GM12878 (cell line): ENCODE measurements around the gene PRKCD. TPM values are rescaled to one million over a fixed set of nuclear protein-coding genes. Genes with fewer than 3 reads are reported as not detected.

Experiments used
- ATAC-seq: fragments of 200-7000 bp; cut with Tn5 transposase; 3 replicates; pipeline ENCODE4 v1.9.1; 2020; ENCODE audit warnings: mild to moderate bottlenecking, moderate library complexity
- BruUV-seq: library from RNA; stranded (reverse); fragments of 400-500 nt; replicated peaks from 2 replicates; lab custom pipeline; 2021; lab: Mats Ljungman, UMichigan
- CTCF ChIA-PET: fragments of 300-600 bp; sonication (Branson Sonifier 250); formaldehyde crosslinking; extraction: SDS; loops from one replicate; lab custom pipeline; 2021; ENCODE audit warnings: inconsistent platforms; lab: Yijun Ruan, JAX
- POLR2A ChIA-PET: fragments of 350-600 bp; formaldehyde crosslinking; extraction: SDS; loops from one replicate; lab custom pipeline; 2021; ENCODE audit warnings: inconsistent platforms; lab: Charles Lee
- RAD21 ChIA-PET: fragments of 300-600 bp; sonication (Branson Sonifier 250); formaldehyde crosslinking; loops from one replicate; lab custom pipeline; 2023; ENCODE audit warnings: antibody characterized with exemption; ENCODE audit not compliant: unreplicated experiment; lab: Charles Lee
- SMC1A ChIA-PET: fragments of 300-600 bp; sonication (Branson Sonifier 250); formaldehyde crosslinking; loops from one replicate; lab custom pipeline; 2023; ENCODE audit not compliant: unreplicated experiment, uncharacterized antibody; lab: Charles Lee
- DNase-seq: peaks from one replicate; pipeline ENCODE4 v3.0.0-alpha.2; 2011; ENCODE audit warnings: low read depth, low spot score
- FAIRE-seq: peaks from 3 replicates; lab custom pipeline; 2011; peaks lifted over from hg19 to GRCh38; lab: Jason Lieb, UNC
- H2AFZ ChIP-seq: 2 replicates; pipeline ENCODE4 v1.6.0; 2011; ENCODE audit warnings: low read depth, low read length, control low read depth; ENCODE audit not compliant: control insufficient read depth
- H3K27ac ChIP-seq: 2 replicates; pipeline ENCODE4 v1.5.1; 2011; ENCODE audit warnings: control low read depth; ENCODE audit not compliant: control insufficient read depth, insufficient read depth
- H3K27me3 ChIP-seq, 2 experiments: replicated peaks in 1 of 2; 2 replicates each; pipeline versions ENCODE4 v1.6.0 to v1.6.1; 2011; ENCODE audit warnings: low read length in 1 of 2; ENCODE audit not compliant: control insufficient read depth in 2 of 2, insufficient read depth in 2 of 2
- H3K36me3 ChIP-seq, 2 experiments: 2 replicates each; pipeline ENCODE4 v1.5.1; 2011; ENCODE audit warnings: low read length in 1 of 2; ENCODE audit not compliant: control insufficient read depth in 2 of 2, insufficient read depth in 2 of 2
- H3K4me1 ChIP-seq: 2 replicates; pipeline ENCODE4 v1.6.1; 2011; ENCODE audit warnings: mild to moderate bottlenecking, low read length, moderate library complexity, mixed read lengths; ENCODE audit not compliant: control insufficient read depth, insufficient read depth
- H3K4me2 ChIP-seq: 2 replicates; pipeline ENCODE4 v1.6.0; 2011; ENCODE audit warnings: control low read depth; ENCODE audit not compliant: control insufficient read depth, insufficient read depth
- H3K4me3 ChIP-seq: fragments of 200-600 bp; sonication (generic); 2 replicates; pipeline ENCODE4 v1.5.1; 2016
- H3K79me2 ChIP-seq: 2 replicates; pipeline ENCODE4 v1.6.0; 2011; ENCODE audit warnings: low read length; ENCODE audit not compliant: control insufficient read depth, insufficient read depth
- H3K9ac ChIP-seq: 2 replicates; pipeline ENCODE4 v1.8.0; 2011; ENCODE audit warnings: low read length, control low read depth, mixed read lengths; ENCODE audit not compliant: control insufficient read depth, insufficient read depth
- H3K9me3 ChIP-seq: replicated peaks from 3 replicates; pipeline ENCODE4 v1.5.1; 2011; ENCODE audit warnings: mild to moderate bottlenecking, low read length; ENCODE audit not compliant: control insufficient read depth, insufficient read depth
- H4K20me1 ChIP-seq: 2 replicates; pipeline ENCODE4 v1.6.0; 2011; ENCODE audit not compliant: control insufficient read depth, insufficient read depth
- ASH2L ChIP-seq: fragments of 300-600, 200-600 bp; sonication (generic); IDR thresholded peaks from 2 replicates; pipeline ENCODE4 v1.6.1; 2017; ENCODE audit warnings: low read depth, mild to moderate bottlenecking, borderline replicate concordance
- BCL3 ChIP-seq: IDR thresholded peaks from 2 replicates; pipeline ENCODE4 v1.6.1; 2011; ENCODE audit warnings: borderline replicate concordance, low read depth, mild to moderate bottlenecking, moderate library complexity, low read length; ENCODE audit not compliant: insufficient read depth, poor library complexity, severe bottlenecking
- HDGF ChIP-seq: fragments of 450-650 bp; IDR thresholded peaks from 2 replicates; pipeline ENCODE4 v1.6.1; 2016; ENCODE audit warnings: antibody characterized with exemption
- IKZF1 ChIP-seq: fragments of 450-650 bp; conservative IDR thresholded peaks from 2 replicates; pipeline ENCODE4 v1.6.1; 2017; ENCODE audit warnings: antibody characterized with exemption, mild to moderate bottlenecking
- MYC ChIP-seq: IDR thresholded peaks from 2 replicates; pipeline ENCODE4 v1.6.1; 2011; ENCODE audit warnings: mild to moderate bottlenecking, low read length, moderate library complexity, inconsistent platforms; ENCODE audit not compliant: insufficient read depth, insufficient replicate concordance, insufficient read length, severe bottlenecking
- NFIC ChIP-seq: IDR thresholded peaks from 2 replicates; pipeline ENCODE4 v1.6.1; 2012; ENCODE audit warnings: low read depth, mild to moderate bottlenecking, inconsistent platforms, low read length, moderate library complexity
- PBX3 ChIP-seq: IDR thresholded peaks from 2 replicates; pipeline ENCODE4 v1.6.1; 2011; ENCODE audit warnings: mild to moderate bottlenecking, low read depth, low read length, moderate library complexity; ENCODE audit not compliant: insufficient replicate concordance
- POLR2AphosphoS5 ChIP-seq: IDR thresholded peaks from 2 replicates; pipeline ENCODE4 v1.6.1; 2011; ENCODE audit warnings: mild to moderate bottlenecking, low read length, inconsistent platforms
- PRDM15 ChIP-seq: fragments of 450-650 bp; formaldehyde crosslinking; IDR thresholded peaks from 2 replicates; pipeline ENCODE4 v1.4.0; 2020; ENCODE audit warnings: mild to moderate bottlenecking, moderate library complexity
- RELA ChIP-seq: fragments of 450-650 bp; IDR thresholded peaks from 2 replicates; pipeline ENCODE4 v1.8.0; 2014; ENCODE audit warnings: borderline replicate concordance; ENCODE audit not compliant: partially characterized antibody
- SRF ChIP-seq, 2 experiments: IDR thresholded peaks; 2 replicates each; pipeline ENCODE4 v1.6.1; 2011; ENCODE audit warnings: low read depth in 2 of 2, low read length in 2 of 2, mild to moderate bottlenecking in 1 of 2, moderate library complexity in 1 of 2
- STAT3 ChIP-seq: IDR thresholded peaks from 2 replicates; pipeline ENCODE4 v1.6.1; 2011; ENCODE audit warnings: low read depth, low read length, improper control_type of control experiment
- WGBS: methylation state at CpG from one replicate; pipeline ENCODE4 v1.1.6; 2016; ENCODE audit warnings: low lambda C conversion rate; ENCODE audit not compliant: insufficient replicate concordance, insufficient coverage; ENCODE audit errors: missing lambda C conversion rate; 5-methylcytosine and 5-hydroxymethylcytosine counted together
- in situ Hi-C: fragments of 300-500 bp; cut with MboI; formaldehyde crosslinking; loops from 9 replicates; pipeline ENCODE4 v1.14.3; 2018; ENCODE audit warnings: mixed read lengths
- intact Hi-C: fragments of 100-400 bp; cut with micrococcal nuclease; formaldehyde crosslinking; loops from one replicate; pipeline ENCODE4 v1.14.2; 2022; ENCODE audit not compliant: unreplicated experiment
- polyA plus RNA-seq, 11 experiments: library from polyadenylated mRNA; depleted of rRNA in 4 of 11; unstranded in 6 of 11; stranded (reverse) in 5 of 11; fragments of >200 nt; fragmentation: Nextera tagmentation in 4 of 11; fragmentation: Illumina TruSeq in 1 of 11; extraction: Ambion mirVana in 4 of 11; extraction: Trizol in 1 of 11; gene quantifications; 1 replicate in 1 of 11; 2 replicates in 10 of 11; pipeline versions ENCODE4 v1.2.1 to v1.2.3, GENCODE V29; 2011 to 2016; ENCODE audit warnings: inconsistent platforms in 2 of 11, missing spikeins in 2 of 11, low read depth in 1 of 11
- total RNA-seq, 4 experiments: library from RNA; depleted of rRNA in 3 of 4; stranded (reverse); fragments of >200 nt in 3 of 4; fragmentation: Illumina TruSeq in 1 of 4; extraction: Trizol in 1 of 4; gene quantifications; 2 replicates each; pipeline versions ENCODE4 v1.2.1 to v1.2.3, GENCODE V29; 2013 to 2021

Gene PRKCD
- total and polyA plus RNA-seq, 10 of the 15 experiments (the other 5 are each of a cell fraction or from before 2014, with no cell fraction given), result 10.0 to 114 (median 42.4) TPM

- DNase-seq (no peak), ATAC-seq (no peak; the same call in 2 of the 3 replicates), FAIRE-seq (no peak)
- WGBS, result 57% methylated on average over 6 of the region's 6 CpGs
- peaks cover 13% of the 10 kb centered on the region for H3K4me1 ChIP-seq
- H3K27me3 ChIP-seq, result no peaks in the 10 kb centered on the region
- H4K20me1 ChIP-seq, result no peaks in the 10 kb centered on the region
- ChIA-PET POLR2A (interaction anchor here (1.3 to 3.2 kb wide), 2 partner anchors 13 to 20 kb away, joined by 8 to 10 read pairs; partner anchors contain the start of gene PRKCD), RAD21 (interaction anchor here (1.2 to 1.5 kb wide), 2 partner anchors 24 to 28 kb away, joined by 4 to 6 read pairs; no protein-coding TSS in a partner anchor), CTCF (interaction anchor here (1.4 to 1.9 kb wide), 5 partner anchors 8 to 56 kb away, joined by 4 to 13 read pairs (median 4); partner anchors contain the start of gene PRKCD), SMC1A (interaction anchor here (1.1 to 8.6 kb wide), 6 partner anchors 6 to 58 kb away, joined by 3 to 65 read pairs (median 4); partner anchors contain the start of gene PRKCD)
- H3K9me3 ChIP-seq, result no peaks in the 10 kb centered on the region
- no peaks in the 10 kb centered on the region for H3K36me3 ChIP-seq
- H2AFZ ChIP-seq, result no peak overlapping the region
- intact Hi-C loops, result no loop called here
- H3K27ac ChIP-seq, result no peak overlapping the region
- no peak overlapping the region for H3K9ac ChIP-seq
- no peaks in the 10 kb centered on the region for H3K79me2 ChIP-seq
- in situ Hi-C loops, result no loop called here
- H3K4me3 ChIP-seq, result no peak overlapping the region
- no TSS peak for BruUV-seq
- no peak overlapping the region for H3K4me2 ChIP-seq
- no peak for TF ChIP-seq PRDM15 (CRISPR knock-in tag)
- no peak for TF ChIP-seq IKZF1
- peak; percentile 90 for TF ChIP-seq HDGF
- peak; percentile 81 to 83 for TF ChIP-seq SRF (IDR thresholded peaks at IDR 0.05; ENCODE audit: low read depth in 2 of 2, low read length in 2 of 2)
- TF ChIP-seq POLR2AphosphoS5, result no peak
- TF ChIP-seq RELA, result no peak
- TF ChIP-seq BCL3, result peak; percentile 77
- TF ChIP-seq MYC, result no peak
- no peak for TF ChIP-seq STAT3
- TF ChIP-seq NFIC, result peak; percentile 32; the same call in 1 of the 2 replicates
- peak; percentile 3 for TF ChIP-seq PBX3
- no peak for TF ChIP-seq ASH2L
Measured at GRCh38 chr3:53139906-53140846, 20.8 kb upstream of the PRKCD start.
